GM19240 (cell line): ENCODE data around the gene CD109.

Source experiments
- DNase-seq: peaks from one replicate; pipeline ENCODE4 v3.0.0; 2011; ENCODE audit warnings: low spot score; ENCODE audit not compliant: insufficient read length

Gene CD109

DNA sequence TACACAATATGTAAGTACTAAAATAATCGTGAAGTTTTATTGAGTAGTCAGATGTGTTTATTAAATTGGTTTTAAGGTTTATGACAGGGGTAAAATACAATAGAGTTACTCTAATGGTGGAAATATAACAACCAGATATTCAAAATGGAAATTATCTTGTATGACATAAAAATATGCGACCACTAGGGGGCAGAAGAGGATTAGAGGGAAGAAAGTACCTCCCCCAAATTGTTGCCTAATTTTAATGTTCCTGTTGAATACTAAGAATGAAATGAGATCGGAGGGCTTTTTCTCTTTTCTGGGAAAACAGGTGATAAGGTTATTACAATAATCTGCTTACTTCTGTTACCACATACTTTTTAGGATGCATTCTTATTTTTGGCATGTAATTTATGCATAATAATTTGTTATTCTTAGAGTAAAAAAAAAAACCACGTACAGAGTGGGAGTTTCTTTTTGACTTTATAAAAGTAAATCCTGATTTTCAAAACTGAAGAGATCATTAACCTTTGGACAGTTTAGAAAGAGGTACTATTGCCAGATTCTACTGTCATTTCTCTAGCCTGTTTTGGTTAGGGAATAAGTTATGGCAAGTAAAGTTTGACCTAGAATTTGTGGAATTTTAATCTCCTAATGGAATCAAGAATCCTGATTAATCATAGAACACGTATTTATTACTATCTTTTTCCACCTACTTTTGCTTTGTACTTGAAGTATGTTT is 159.2 kb downstream of the CD109 start:
- no peak for DNase-seq

DNA sequence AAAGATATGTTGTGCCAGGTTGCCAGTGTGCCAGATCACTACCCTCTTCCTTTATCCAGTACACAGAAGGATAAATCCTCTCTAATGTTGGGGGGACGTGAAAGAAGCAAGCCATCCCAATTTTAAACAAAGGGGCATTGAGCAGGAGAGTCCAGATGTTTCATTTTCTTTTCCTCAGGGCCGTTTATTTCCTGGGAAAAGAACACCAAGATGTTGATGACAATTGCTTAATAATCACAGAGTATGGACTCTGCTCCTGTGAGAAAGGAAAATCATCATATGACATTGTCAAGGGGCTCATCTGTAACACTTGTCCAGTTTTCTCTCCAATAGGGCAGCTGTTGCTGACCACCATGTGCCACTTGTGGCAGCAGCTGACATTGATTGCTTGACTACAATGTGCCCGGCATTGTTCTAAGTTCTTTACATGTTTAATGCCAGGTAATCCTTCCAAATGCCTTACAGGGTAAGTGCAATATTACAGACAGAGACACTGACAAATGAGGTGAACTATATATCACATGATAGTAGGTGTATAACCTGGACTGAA is 161.4 kb downstream of the CD109 start:
- DNase-seq = no peak

DNA sequence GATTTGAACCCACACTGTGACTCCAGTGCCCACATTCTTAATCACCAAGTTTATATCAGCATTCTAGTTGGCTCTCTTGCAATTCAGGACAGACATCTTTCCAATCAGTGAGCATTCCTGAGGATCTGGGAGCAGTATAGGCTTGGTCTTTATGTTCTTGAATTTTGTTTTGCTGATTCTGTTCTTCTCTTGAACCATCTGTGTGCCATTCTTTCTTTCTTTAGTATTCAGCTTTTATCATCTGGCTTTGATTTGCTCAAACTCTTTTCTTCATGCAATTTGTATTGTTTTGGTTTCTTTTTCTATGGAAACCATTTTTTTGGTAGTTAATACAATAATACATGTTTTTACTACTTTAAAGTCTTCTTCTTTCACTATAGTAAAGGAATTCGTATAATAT is 162.4 kb downstream of the CD109 start:
- no peak for DNase-seq

DNA sequence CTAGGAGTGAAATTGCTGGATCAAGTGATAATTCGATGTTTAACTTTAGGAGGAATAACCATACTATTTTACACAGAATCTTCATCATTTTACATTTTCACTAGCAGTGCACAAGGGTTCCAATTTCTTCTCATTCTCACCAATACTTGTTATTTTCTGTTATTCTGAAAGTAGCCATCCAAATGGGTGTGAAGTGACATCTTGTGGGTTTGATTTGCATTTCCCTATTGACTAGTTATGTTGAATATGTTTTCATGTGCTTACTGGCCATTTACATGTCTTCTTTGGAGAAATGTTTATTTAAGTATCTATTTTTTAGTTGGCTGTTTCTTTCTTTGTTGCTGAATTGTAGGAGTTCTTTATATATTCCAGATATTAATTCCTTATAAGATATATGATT is 164.3 kb downstream of the CD109 start:
- DNase-seq = no peak

DNA sequence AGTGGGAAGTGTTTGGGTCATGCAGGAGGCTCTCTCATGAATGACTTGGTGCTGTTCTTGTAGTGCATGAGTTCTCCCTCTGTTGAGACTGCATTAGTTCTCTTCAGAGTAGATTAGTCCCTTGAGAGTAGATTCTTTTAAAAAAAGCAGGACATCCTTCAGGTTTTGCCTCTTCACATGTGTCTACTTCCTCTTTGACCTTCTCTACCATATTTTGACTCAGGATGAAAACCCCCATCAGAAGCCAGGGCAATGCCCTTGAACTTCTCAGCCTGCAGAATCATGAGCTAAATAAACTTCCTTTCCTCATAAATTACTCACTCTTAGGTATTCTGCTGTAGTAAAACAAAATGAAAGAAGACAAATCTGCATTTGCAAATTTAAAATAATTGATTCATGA is 170.3 kb downstream of the CD109 start:
- DNase-seq = no peak

DNA sequence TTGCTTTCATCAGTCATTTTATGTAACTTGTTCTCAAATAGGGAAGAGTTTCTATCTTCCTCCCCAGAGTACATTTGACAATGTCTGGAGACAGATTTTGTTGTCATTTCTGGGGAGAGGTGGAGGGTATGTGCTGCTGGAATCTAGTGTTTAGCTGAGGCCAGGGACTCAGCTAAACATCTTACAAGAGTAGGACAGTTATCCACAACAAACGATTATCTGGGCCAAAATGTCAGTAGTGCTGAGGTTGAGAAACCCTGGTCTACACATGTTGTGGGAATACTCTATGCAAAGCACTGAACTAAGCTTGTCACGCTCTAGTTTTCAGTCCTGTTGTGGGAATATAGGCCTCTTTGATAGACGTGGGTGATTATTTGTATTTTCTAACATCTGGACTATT is 171.4 kb downstream of the CD109 start:
- DNase-seq = no peak

DNA sequence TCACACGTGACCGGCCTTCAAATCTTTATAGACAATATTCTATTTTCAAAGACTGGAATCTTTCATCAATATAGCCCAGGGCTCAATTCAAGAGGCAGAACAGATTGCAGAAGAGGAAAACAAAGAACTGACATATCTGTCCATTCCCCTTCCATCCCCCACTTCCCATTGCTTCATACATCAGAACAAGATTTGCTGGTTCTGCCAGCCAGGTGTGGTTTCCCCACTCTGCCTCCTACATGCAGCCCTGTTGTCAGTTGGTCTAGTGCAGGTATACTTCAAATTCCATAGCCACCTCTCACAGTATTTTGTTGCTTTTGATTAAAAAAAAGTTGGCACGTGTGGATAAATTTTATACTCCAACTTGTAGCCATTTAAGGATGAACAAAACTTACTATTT is 174.9 kb downstream of the CD109 start:
- DNase-seq = no peak

DNA sequence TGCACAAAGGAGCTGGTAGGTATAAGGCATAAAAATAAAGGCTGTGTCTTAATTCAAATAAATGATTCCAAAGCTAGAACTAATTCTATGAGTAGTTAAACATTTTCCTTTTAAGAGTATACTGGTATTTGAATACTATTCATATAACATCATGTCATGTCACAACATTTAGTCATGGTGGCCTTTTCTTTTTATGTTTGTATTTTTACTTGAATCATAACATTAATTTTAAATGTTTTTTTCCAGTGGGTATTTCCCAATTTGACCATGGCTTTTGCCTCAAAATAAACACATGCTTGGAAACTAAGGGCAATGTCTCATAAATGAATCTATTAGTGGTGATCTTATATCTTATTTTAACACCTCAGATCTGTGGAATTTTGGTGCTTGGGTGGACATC is 177.1 kb downstream of the CD109 start:
- no peak for DNase-seq
